ENCODE results near the gene TOP3B. TPM values are rescaled to one million over a fixed set of nuclear protein-coding genes. Genes with fewer than 3 reads are reported as not detected.
A peak's percentile ranks its signal among the peaks of the same experiment; 100 is the strongest.

The TOP3B gene
- total RNA-seq, 1 experiment from 2014 or later, result 68.6 TPM

GRCh38 chr22:21952586-21953571, 29.7 kb downstream of the TOP3B start, which contains the start of gene PPM1F:
PPM1F (minus strand) TSS chr22:21952848; CDS start chr22:21946048, 6,800 bp downstream.
- no peaks in the 10 kb centered on the region for H3K36me3 Mint-ChIP-seq
- no peaks in the 10 kb centered on the region for H3K9me3 Mint-ChIP-seq
- ChIA-PET POLR2A (interaction anchor here (0.6 kb wide), 1 partner anchor 1936 kb away, joined by 3 read pairs; no protein-coding TSS in a partner anchor), CTCF (interaction anchor here (0.6 to 9.1 kb wide), 29 partner anchors 9 to 311 kb away, joined by 3 to 121 read pairs (median 4); partner anchors contain the start of genes SDF2L1, TOP3B and YPEL1)
- no peak within 1 kb of the TSS for H3K27ac Mint-ChIP-seq
- peaks cover 8% of the 10 kb centered on the region for H3K4me1 Mint-ChIP-seq
- DNase-seq (ENCODE audit: low spot score) (peak; percentile 86), ATAC-seq (peak; percentile 77)
- peak within 1 kb of the TSS; percentile 76 for H3K4me3 Mint-ChIP-seq
- H3K27me3 Mint-ChIP-seq (ENCODE audit: low read depth), result peaks cover 26% of the 10 kb centered on the region
- TF ChIP-seq E2F4 (CRISPR knock-in tag; IDR thresholded peaks at IDR 0.05; ENCODE audit: borderline replicate concordance, low read depth) (no peak), ZNF121 (CRISPR knock-in tag; IDR thresholded peaks at IDR 0.05) (no peak), GRHL2 (CRISPR knock-in tag; IDR thresholded peaks at IDR 0.05; ENCODE audit: insufficient replicate concordance, severe bottlenecking) (no peak), GABPB1 (CRISPR knock-in tag; IDR thresholded peaks at IDR 0.05) (no peak), ETV6 (CRISPR knock-in tag; IDR thresholded peaks at IDR 0.05) (0 out of 2 replicates have a peak, but pooled peaks have one; percentile 50), CREB1 (CRISPR knock-in tag; IDR thresholded peaks at IDR 0.05) (no peak), ZNF425 (CRISPR knock-in tag; conservative IDR thresholded peaks at IDR 0.05) (no peak), NFE2L1 (CRISPR knock-in tag; IDR thresholded peaks at IDR 0.05) (0 out of 2 replicates have a peak, but pooled peaks have one; percentile 32), SP1 (CRISPR knock-in tag; conservative IDR thresholded peaks at IDR 0.05) (peak; percentile 76), FOXJ3 (CRISPR knock-in tag; IDR thresholded peaks at IDR 0.05; ENCODE audit: borderline replicate concordance) (no peak), USF1 (CRISPR knock-in tag; IDR thresholded peaks at IDR 0.05) (no peak), NR2C2 (CRISPR knock-in tag; IDR thresholded peaks at IDR 0.05) (no peak), GTF2I (CRISPR knock-in tag; conservative IDR thresholded peaks at IDR 0.05) (0 out of 2 replicates have a peak, but pooled peaks have one; percentile 28), ZNF263 (CRISPR knock-in tag; IDR thresholded peaks at IDR 0.05; ENCODE audit: low read depth) (no peak), ZNF219 (CRISPR knock-in tag; IDR thresholded peaks at IDR 0.05; ENCODE audit: borderline replicate concordance) (no peak), MYBL2 (CRISPR knock-in tag; IDR thresholded peaks at IDR 0.05) (no peak), FOXK1 (CRISPR knock-in tag; IDR thresholded peaks at IDR 0.05) (no peak), JAZF1 (CRISPR knock-in tag; IDR thresholded peaks at IDR 0.05) (no peak), KAT7 (CRISPR knock-in tag; IDR thresholded peaks at IDR 0.05; ENCODE audit: borderline replicate concordance) (0 out of 2 replicates have a peak, but pooled peaks have one; percentile 69), IRF2 (CRISPR knock-in tag; IDR thresholded peaks at IDR 0.05; ENCODE audit: borderline replicate concordance, low read depth) (no peak), NFYB (CRISPR knock-in tag; conservative IDR thresholded peaks at IDR 0.05; ENCODE audit: low read depth) (no peak), SMAD3 (CRISPR knock-in tag; IDR thresholded peaks at IDR 0.05; ENCODE audit: borderline replicate concordance) (no peak)
- TF ChIP-seq, protein P1, sequence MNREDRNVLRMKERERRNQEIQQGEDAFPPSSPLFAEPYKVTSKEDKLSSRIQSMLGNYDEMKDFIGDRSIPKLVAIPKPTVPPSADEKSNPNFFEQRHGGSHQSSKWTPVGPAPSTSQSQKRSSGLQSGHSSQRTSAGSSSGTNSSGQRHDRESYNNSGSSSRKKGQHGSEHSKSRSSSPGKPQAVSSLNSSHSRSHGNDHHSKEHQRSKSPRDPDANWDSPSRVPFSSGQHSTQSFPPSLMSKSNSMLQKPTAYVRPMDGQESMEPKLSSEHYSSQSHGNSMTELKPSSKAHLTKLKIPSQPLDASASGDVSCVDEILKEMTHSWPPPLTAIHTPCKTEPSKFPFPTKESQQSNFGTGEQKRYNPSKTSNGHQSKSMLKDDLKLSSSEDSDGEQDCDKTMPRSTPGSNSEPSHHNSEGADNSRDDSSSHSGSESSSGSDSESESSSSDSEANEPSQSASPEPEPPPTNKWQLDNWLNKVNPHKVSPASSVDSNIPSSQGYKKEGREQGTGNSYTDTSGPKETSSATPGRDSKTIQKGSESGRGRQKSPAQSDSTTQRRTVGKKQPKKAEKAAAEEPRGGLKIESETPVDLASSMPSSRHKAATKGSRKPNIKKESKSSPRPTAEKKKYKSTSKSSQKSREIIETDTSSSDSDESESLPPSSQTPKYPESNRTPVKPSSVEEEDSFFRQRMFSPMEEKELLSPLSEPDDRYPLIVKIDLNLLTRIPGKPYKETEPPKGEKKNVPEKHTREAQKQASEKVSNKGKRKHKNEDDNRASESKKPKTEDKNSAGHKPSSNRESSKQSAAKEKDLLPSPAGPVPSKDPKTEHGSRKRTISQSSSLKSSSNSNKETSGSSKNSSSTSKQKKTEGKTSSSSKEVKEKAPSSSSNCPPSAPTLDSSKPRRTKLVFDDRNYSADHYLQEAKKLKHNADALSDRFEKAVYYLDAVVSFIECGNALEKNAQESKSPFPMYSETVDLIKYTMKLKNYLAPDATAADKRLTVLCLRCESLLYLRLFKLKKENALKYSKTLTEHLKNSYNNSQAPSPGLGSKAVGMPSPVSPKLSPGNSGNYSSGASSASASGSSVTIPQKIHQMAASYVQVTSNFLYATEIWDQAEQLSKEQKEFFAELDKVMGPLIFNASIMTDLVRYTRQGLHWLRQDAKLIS (CRISPR knock-in tag; IDR thresholded peaks at IDR 0.05; ENCODE audit: borderline replicate concordance), result no peak
- TF ChIP-seq, protein P2, sequence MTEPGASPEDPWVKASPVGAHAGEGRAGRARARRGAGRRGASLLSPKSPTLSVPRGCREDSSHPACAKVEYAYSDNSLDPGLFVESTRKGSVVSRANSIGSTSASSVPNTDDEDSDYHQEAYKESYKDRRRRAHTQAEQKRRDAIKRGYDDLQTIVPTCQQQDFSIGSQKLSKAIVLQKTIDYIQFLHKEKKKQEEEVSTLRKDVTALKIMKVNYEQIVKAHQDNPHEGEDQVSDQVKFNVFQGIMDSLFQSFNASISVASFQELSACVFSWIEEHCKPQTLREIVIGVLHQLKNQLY (CRISPR knock-in tag; IDR thresholded peaks at IDR 0.05), result no peak
- TF ChIP-seq, protein P3, sequence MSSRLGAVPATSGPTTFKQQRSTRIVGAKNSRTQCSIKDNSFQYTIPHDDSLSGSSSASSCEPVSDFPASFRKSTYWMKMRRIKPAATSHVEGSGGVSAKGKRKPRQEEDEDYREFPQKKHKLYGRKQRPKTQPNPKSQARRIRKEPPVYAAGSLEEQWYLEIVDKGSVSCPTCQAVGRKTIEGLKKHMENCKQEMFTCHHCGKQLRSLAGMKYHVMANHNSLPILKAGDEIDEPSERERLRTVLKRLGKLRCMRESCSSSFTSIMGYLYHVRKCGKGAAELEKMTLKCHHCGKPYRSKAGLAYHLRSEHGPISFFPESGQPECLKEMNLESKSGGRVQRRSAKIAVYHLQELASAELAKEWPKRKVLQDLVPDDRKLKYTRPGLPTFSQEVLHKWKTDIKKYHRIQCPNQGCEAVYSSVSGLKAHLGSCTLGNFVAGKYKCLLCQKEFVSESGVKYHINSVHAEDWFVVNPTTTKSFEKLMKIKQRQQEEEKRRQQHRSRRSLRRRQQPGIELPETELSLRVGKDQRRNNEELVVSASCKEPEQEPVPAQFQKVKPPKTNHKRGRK (CRISPR knock-in tag; IDR thresholded peaks at IDR 0.05; ENCODE audit: borderline replicate concordance), result no peak
